Activated CD4-positive, alpha-beta T cell treated with anti-CD3 and anti-CD28 coated beads, Interleukin-2, amount 50 U/mL, for 4 hours (primary cell): ENCODE data around the gene CFAP46.
"Not testable (repeated sequence)": the region's sequence is repeated elsewhere in the genome, so short reads cannot be mapped to it uniquely, and the experiment has no call there.

Source experiments
- DNase-seq, 2 experiments: peaks; one replicate each; pipeline ENCODE4 v3.0.0-alpha.2; 2020

The CFAP46 gene

GRCh38 chr10:132803416-132804210, 138.8 kb downstream of the CFAP46 start:
- no peak for DNase-seq

- DNase-seq: no peak
Measured at GRCh38 chr10:132802694-132803320, 139.6 kb downstream of the CFAP46 start.

DNA sequence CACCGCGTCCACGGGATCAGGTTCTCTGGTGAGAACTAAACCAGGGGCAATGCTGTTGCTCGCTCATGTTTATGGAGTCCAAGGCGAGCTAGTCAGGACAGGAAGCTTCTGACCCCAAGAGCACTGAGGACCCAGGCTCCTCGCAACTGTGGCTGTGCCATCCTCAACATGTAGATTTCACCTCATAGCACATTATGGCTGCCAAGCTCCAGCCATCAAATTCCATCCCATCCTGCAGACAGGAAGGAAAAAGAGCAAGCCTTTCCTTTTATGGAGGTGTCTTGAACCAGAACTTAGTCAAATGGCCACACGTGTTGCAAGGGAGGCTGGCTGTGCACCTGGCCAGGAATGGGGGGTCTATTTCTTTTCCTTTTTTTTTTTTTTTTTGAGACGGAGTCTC, 140.3 kb downstream of the CFAP46 start:
- no peak for DNase-seq

DNA sequence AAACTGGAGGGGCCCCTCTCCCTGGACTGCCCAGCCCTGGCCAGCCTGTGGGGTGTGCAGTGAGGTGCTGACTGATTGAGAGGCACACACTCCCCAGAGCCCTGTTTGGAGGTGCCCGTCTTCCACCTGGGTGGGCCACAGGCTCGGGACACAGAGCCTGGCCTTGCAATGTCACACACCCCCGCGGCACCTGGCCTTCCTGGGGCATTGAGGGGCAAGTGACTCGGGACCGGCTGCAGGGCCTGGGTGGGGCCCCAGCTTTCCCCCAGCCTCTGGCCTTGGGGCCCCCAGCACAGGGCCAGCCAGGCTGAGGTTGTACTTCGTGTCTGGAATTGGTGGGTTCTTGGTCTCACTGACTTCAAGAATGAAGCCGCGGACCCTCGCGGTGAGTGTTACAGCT, 142.5 kb downstream of the CFAP46 start:
- no peak for DNase-seq

- DNase-seq: no peak
Measured at GRCh38 chr10:132798876-132799275, 143.5 kb downstream of the CFAP46 start.

- DNase-seq: no peak
Measured at GRCh38 chr10:132798403-132798802, 144.0 kb downstream of the CFAP46 start.

DNA sequence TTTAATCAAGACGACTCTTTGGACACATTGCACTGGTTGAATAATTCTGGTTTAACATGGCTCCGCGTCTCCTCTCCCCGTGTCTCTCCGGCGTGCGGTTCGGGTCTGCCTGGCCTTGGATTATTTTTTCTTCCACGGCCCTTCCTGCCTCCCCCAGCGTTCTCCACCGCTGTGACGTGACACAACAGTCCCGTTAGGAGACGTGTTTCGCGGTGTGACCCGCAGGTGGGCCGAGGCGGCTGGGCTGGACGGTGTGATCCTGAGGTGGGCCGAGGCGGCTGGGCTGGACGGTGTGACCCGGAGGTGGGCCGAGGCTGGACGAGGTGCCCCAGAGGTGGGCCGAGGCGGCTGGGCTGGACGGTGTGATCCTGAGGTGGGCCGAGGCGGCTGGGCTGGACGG, 144.4 kb downstream of the CFAP46 start:
- not testable (repeated sequence) for DNase-seq

DNA sequence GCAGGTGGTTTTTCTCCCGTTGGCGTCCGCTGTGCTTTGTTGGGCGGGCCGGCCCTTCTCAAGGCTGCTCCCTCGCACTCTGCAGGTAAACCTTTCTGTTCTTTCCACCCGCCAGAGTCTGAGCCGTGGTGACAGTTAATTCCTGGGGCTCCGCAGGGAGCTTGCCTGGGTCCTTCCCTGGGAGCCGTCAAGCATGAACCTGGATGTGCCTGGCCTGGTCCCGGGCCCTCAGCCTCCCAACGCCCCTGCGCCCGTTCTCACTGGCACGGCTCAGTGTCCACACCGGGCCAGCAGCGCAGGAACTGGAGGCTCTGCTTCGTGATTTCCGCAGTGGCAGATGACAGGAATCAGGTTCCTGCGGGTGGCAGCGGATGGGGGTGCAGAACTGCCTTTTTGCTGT, 145.5 kb downstream of the CFAP46 start:
- DNase-seq: no peak

DNA sequence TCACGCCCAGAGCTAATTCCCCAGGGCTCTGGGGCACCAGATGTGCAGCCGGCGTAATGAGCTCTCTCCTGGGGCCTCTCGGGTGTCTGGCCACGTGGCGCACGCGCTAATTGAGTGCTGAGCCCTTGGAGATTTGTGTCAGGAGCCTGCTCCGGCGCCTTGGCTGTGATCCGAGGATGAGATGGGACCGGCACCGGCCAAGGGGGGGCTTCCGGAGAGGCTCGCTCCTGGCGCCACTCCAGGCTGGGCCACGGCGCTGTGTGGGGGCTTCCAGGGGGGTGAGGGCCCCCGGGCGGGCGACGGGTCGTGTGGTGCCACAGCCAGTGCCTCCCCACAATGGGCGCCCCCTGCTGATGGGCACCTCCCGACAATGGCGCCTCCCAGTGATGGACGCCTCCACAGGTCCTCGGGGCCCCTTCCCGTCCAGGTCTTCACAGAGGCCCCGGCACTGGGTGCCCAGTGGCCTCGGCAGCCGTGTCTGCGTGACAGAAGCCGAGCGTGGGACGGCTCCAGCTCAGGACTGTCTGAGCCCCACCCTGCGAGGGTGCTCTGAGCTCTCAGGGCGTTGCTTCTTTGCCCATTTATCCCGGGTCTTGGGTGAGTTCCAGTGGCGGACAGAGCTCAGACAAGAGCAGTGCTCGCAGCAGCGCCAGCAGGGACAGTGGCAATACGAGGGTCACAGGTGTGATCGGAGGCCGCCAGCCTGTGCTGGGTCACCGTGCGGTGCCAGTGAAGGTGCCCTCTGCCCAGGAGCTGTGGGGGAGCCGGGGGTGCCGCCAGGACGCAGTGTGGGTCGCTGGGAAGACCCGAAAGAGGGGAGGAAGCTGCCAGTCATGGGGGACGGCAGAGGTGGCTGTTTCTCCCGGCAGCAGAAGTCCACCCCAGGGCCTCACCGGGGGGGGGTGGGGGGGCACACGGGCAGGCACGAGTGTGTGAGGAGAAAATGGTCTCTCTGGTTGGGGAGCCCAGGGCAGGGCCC, 148.2 kb downstream of the CFAP46 start:
- no peak for DNase-seq

- DNase-seq: no peak
Measured at GRCh38 chr10:132793213-132793612, 149.2 kb downstream of the CFAP46 start.

DNA sequence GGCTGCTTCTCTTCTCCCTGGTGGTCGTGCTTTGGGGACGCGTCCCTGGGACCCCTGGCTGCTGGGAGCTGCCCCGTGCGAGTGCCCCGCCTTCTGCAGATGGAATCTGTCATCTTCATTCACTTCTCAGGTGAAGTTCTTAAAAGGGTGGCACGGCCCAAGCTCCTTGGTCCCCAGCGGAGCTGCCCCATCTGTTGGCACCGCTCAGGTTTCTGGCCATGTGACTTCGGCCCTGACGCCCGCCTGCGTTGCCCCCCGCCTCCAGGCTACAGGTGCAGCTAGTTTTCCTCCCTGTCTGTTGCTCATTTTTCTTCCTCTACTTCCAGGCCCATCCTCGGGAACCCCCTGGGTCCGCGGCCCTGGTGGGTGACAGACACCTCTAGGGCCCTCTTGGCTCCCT, 149.6 kb downstream of the CFAP46 start:
- no peak for DNase-seq

DNA sequence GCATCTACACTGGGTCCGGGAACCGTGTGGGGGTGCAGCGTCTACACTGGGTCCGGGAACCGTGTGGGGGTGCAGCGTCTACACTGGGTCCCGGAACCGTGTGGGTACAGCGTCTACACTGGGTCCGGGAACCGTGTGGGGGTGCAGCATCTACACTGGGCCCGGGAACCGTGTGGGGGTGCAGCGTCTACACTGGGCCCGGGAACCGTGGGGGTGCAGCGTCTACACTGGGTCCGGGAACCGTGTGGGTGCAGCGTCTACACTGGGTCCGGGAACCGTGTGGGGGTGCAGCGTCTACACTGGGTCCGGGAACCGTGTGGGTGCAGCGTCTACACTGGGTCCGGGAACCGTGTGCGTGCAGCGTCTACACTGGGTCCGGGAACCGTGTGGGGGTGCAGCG, 150.3 kb downstream of the CFAP46 start:
- DNase-seq: not testable (repeated sequence)

GRCh38 chr10:132790934-132791829, 151.2 kb downstream of the CFAP46 start:
- DNase-seq: no peak

DNA sequence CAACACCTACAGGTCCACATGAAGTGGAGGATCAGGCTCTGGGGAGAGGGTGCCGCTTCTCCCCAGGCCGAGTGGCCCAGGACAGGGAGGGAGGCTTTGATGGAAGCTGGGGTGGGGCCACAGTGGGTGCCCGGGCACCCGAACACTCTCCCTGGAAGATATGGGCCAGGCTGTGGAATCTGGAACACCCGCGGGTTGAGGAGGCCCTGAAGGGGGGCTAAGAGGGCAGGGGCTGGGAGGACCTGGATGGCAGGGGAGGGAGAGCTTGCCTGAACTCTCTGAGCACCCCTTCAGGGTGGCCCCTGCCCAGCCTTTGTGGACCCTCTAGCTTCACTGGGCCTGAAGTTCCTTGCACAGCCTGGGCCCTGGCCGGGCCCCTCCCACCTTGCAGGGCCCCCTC, 151.9 kb downstream of the CFAP46 start:
- no peak for DNase-seq

- no peak for DNase-seq
Measured at GRCh38 chr10:132789659-132790148, 152.7 kb downstream of the CFAP46 start.

GRCh38 chr10:132788831-132789219, 153.5 kb downstream of the CFAP46 start:
- no peak for DNase-seq

DNA sequence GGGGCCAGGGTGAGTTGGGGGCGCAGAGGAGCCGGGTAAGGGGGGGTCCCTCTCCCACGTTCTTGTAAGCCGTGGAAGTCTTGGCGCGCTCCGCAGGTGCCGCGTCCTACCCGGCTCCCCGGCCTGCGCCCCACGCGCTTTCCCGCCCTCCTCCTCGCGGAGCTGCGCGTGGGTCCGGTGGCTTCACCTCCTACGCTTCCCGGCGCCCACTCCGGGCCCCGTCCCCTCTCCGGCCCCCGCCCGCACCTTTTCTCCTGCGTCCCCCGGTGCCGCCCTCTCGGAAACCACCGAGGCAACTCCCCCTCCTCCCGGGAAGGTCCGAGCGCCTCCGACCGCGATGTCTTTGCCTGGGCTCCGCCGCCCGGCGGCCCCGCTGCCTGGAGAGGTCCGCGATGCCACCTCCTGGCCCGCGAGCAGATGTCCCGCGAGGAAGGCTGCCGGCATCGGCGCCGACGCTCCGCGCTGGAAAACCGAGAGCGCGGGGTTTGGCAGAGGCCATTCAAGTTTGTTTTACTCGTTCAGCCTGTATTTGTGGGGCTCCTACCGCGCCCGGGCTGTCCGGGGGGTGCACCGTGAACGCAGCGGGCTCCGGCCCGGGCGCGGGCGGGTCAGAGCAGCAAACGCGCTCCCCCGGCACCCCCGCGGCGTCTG, 154.1 kb downstream of the CFAP46 start:
- no peak for DNase-seq

GRCh38 chr10:132787495-132788179, 154.7 kb downstream of the CFAP46 start:
- DNase-seq: no peak

DNA sequence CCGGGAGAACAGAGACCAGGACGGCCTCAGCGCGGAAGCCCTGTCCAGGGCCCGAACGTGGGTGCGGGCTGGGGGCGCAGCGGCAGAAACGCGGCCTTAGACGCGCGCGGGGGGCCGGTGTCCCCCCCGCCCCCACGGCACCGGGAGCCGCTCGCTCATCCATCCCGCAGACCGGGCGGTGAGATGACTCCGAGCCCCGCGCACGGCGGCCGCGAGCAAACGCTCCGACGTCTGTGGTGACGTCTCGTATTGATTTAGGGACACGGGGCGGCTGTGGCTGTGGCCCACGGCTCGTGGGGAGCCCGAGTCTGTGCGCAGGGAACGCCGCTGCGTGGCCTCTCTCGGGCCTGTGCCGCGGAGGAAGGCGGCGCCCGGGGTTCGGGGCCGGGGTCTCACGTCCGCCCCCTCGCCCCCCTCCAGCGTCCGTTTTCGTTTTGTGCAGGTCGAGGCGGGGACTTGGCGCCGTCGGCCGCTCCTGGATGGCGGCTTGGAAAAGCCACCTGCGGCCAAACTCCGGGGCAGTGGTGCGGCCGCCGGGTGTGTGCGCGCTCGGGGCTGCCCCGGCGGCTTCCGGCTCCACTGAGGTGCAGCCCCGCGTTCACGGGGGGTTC, 155.4 kb downstream of the CFAP46 start:
- no peak for DNase-seq

DNA sequence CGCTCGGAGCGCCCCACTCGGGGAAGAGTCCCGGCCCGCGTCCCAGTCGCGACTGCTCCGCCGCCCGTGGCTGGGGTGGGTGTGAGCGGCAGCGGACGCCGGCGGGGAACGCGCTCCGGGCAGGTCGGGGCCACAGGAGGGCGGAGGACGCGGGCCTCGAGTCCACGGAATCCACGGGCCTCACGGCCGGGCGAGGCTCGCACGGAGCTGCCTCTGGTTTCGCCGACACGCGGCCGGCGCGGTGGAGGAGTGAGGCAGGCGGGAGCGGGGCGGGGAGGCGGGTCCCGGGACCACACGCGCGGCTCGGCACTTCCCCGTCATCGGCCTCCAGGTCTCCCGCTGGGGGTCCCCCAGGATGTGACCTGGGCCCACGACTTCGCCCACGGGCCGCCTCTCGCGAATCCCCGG, 155.9 kb downstream of the CFAP46 start:
- no peak for DNase-seq
